ENCODE measurements around the gene SCARB1.

DNA sequence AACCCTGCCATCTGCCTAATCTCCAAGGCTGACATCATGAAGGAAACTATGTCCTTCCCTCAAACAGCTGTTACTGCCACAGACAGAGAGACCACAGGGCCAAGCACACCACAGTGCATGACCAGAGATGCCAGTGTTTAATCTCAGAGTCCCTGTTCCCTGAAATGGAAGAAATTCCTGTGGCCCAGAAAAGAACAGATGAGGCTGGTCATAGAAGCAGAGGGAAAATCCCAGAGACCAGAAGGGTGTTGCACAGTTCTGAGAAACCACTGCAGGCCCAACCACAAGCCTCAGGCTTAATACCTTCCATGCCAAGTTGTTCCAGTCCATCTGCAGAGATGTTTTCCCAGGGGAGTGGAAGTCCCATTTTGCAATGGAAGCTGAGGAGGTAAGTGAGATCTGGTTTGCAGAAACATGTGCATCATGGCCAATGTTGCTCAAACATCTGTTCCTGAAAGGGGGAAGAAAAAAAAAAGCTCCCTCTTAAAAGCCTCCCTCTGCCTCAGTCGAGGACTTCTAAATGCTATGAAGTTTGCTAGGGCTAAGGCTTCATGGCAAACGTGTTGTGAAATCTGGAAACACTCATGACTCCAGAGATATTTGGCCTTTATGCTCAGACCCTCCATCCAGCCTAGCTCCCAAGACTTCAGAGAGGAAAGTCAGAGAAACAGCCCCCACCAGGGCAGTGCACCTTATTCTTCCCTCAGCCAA lies 98.6 kb downstream of the SCARB1 start:
- TF ChIP-seq, protein P1, sequence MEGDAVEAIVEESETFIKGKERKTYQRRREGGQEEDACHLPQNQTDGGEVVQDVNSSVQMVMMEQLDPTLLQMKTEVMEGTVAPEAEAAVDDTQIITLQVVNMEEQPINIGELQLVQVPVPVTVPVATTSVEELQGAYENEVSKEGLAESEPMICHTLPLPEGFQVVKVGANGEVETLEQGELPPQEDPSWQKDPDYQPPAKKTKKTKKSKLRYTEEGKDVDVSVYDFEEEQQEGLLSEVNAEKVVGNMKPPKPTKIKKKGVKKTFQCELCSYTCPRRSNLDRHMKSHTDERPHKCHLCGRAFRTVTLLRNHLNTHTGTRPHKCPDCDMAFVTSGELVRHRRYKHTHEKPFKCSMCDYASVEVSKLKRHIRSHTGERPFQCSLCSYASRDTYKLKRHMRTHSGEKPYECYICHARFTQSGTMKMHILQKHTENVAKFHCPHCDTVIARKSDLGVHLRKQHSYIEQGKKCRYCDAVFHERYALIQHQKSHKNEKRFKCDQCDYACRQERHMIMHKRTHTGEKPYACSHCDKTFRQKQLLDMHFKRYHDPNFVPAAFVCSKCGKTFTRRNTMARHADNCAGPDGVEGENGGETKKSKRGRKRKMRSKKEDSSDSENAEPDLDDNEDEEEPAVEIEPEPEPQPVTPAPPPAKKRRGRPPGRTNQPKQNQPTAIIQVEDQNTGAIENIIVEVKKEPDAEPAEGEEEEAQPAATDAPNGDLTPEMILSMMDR (IDR thresholded peaks at IDR 0.05; ENCODE audit: poor library complexity) = no peak
- TF ChIP-seq EZH2phosphoT487 (IDR thresholded peaks at IDR 0.05; ENCODE audit: low read depth, severe bottlenecking, unreplicated experiment) = no peak
- TF ChIP-seq EZH2 (IDR thresholded peaks at IDR 0.05; ENCODE audit: borderline replicate concordance) = no peak
